ENCODE results near the gene KBTBD3.
"Not testable (repeated sequence)": the region's sequence is repeated elsewhere in the genome, so short reads cannot be mapped to it uniquely, and the experiment has no call there.

The KBTBD3 gene

GRCh38 chr11:106059617-106060016, 17.5 kb downstream of the KBTBD3 start:
- DNase-seq = no peak

- not testable (repeated sequence) for DNase-seq
Measured at GRCh38 chr11:106058377-106058776, 18.8 kb downstream of the KBTBD3 start.

GRCh38 chr11:106051103-106051502, 26.0 kb downstream of the KBTBD3 start:
- no peak for DNase-seq

GRCh38 chr11:106049727-106050476, 27.2 kb downstream of the KBTBD3 start:
- no peak for DNase-seq

- DNase-seq = no peak
Measured at GRCh38 chr11:106047631-106048030, 29.5 kb downstream of the KBTBD3 start.

- DNase-seq = no peak
Measured at GRCh38 chr11:106043540-106043939, 33.6 kb downstream of the KBTBD3 start.

- DNase-seq = no peak
Measured at GRCh38 chr11:106032861-106033260, 44.3 kb downstream of the KBTBD3 start.

- DNase-seq = no peak
Measured at GRCh38 chr11:106031936-106032335, 45.2 kb downstream of the KBTBD3 start.

GRCh38 chr11:106031202-106031810, 45.8 kb downstream of the KBTBD3 start:
- no peak for DNase-seq

- DNase-seq = no peak
Measured at GRCh38 chr11:106030609-106031008, 46.5 kb downstream of the KBTBD3 start.

- no peak for DNase-seq
Measured at GRCh38 chr11:106022795-106023275, 54.3 kb downstream of the KBTBD3 start.

- peak; percentile 100 for DNase-seq
Measured at GRCh38 chr11:106021967-106022794, 55.0 kb downstream of the KBTBD3 start, which contains the start of gene MSANTD4. Gene MSANTD4, minus strand, starts transcription at chr11:106022240. Its CDS starts 11,323 bp downstream, at chr11:106010917.

GRCh38 chr11:106021181-106021966, 55.8 kb downstream of the KBTBD3 start:
- no peak for DNase-seq

GRCh38 chr11:106017093-106017492, 60.1 kb downstream of the KBTBD3 start:
- DNase-seq = no peak

GRCh38 chr11:106015066-106015465, 62.1 kb downstream of the KBTBD3 start:
- no peak for DNase-seq

GRCh38 chr11:106014620-106015019, 62.5 kb downstream of the KBTBD3 start:
- DNase-seq = no peak

- no peak for DNase-seq
Measured at GRCh38 chr11:106014035-106014434, 63.1 kb downstream of the KBTBD3 start.

GRCh38 chr11:106012744-106013143, 64.4 kb downstream of the KBTBD3 start:
- DNase-seq = no peak

- no peak for DNase-seq
Measured at GRCh38 chr11:106011481-106011880, 65.7 kb downstream of the KBTBD3 start.

GRCh38 chr11:106003094-106003493, 74.1 kb downstream of the KBTBD3 start:
- not testable (repeated sequence) for DNase-seq

GRCh38 chr11:106001304-106002012, 75.7 kb downstream of the KBTBD3 start:
- no peak for DNase-seq

Measured in islet precursor cell (in vitro differentiated cells).